Kidney (tissue), 14 donors: ENCODE data around the gene DDX60. TPM values are rescaled to one million over a fixed set of nuclear protein-coding genes. Genes with fewer than 3 reads are reported as not detected.

Experiments
- DNase-seq, 5 donors: peaks; one replicate each; pipeline ENCODE4 v3.0.0-alpha.2; 2013 to 2020
- FAIRE-seq: peaks from 2 replicates; lab custom pipeline; 2012; peaks lifted over from hg19 to GRCh38; lab: Jason Lieb, UNC
- H3K27ac ChIP-seq, 2 donors: one replicate each; pipeline ENCODE4 v1.7.0; 2013; ENCODE audit warnings: low read depth in 2 of 2, low read length in 2 of 2, inconsistent platforms in 1 of 2
- H3K27me3 ChIP-seq: one replicate; pipeline ENCODE4 v1.7.1; 2013; ENCODE audit warnings: low read length, inconsistent platforms; ENCODE audit not compliant: control insufficient read depth, insufficient read depth
- H3K36me3 ChIP-seq, 3 donors: one replicate each; pipeline versions ENCODE4 v1.7.0 to v1.7.1; 2013; ENCODE audit warnings: low read length in 3 of 3, control low read depth in 1 of 3, inconsistent platforms in 1 of 3; ENCODE audit not compliant: insufficient read depth in 3 of 3, control insufficient read depth in 2 of 3
- H3K4me1 ChIP-seq, 3 donors: one replicate each; pipeline versions ENCODE4 v1.7.0 to v1.7.1; 2013; ENCODE audit warnings: low read length in 3 of 3, inconsistent platforms in 1 of 3, low read depth in 1 of 3; ENCODE audit not compliant: control insufficient read depth in 2 of 3, insufficient read depth in 2 of 3
- H3K4me3 ChIP-seq, 3 donors: one replicate each; pipeline versions ENCODE4 v1.7.0 to v1.8.1; 2013; ENCODE audit warnings: low read length in 3 of 3, control low read depth in 1 of 3, inconsistent platforms in 1 of 3
- H3K9ac ChIP-seq, 3 donors: one replicate each; pipeline versions ENCODE4 v1.7.0 to v1.7.1; 2013; ENCODE audit warnings: low read length in 3 of 3, control low read depth in 1 of 3, inconsistent platforms in 1 of 3
- H3K9me3 ChIP-seq, 3 donors: one replicate each; pipeline versions ENCODE4 v1.7.0 to v1.7.1; 2013; ENCODE audit warnings: low read length in 3 of 3, control low read depth in 1 of 3, inconsistent platforms in 1 of 3; ENCODE audit not compliant: control insufficient read depth in 2 of 3, insufficient read depth in 1 of 3
- intact Hi-C: fragments of 100-400 bp; cut with DNase I; formaldehyde crosslinking; loops from one replicate; pipeline ENCODE4 v1.11.1; 2022
- polyA plus RNA-seq: library from polyadenylated mRNA; stranded (reverse); fragments of 350-450 nt; fragmentation: Illumina TruSeq; extraction: RNeasy Lipid Tissue Mini Kit (QIAGEN cat#74804); gene quantifications from one replicate; pipeline ENCODE4 v1.2.3, GENCODE V29; 2014; ENCODE audit warnings: low read depth, low replicate concordance; ENCODE audit not compliant: insufficient read depth
- total RNA-seq: library from RNA; stranded (reverse); fragmentation: NEBNext Ultra II Directional; extraction: Animal tissue kit (Norgen Biotek cat#: 25700); gene quantifications from one replicate; pipeline ENCODE4 v1.2.1, GENCODE V29; 2021
- TF ChIP-seq, protein P1 (sequence below): IDR thresholded peaks from 3 replicates; pipeline ENCODE4 v1.5.1; 2012; ENCODE audit warnings: mild to moderate bottlenecking, moderate library complexity, borderline replicate concordance; ENCODE audit not compliant: insufficient read depth; ENCODE audit errors: extremely low read depth
- donor health status: control.
- donor health status: control.
- donor health status: control.
- donor health status: control.
- donor health status: control.
- donor health status: DM: yes; HTN: yes; CAD: no.
- donor health status: Normal renal cell carcinoma (clear cell type).

Gene DDX60
- total and polyA plus RNA-seq, 2 donors from 2014 or later, result 6.4 to 31.6 TPM

DNA sequence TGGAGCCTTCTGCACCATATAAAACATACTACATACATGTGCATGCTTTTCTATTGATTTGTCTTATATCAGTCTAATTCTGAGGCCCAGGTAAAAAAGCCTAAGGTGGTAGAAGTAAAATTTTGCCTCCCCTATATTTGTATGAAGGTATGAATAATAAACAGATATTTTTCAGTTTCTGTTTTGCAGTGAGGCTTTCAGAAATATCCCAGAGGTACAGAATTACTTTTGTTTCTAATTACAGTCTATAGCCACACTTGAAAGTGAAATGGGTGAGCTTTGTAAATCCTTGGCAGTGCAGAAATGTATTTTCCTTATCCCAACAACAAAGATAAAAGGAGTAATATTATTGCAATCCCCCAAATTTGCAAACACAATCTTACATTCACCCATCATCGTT lies 59.5 kb downstream of the DDX60 start:
- DNase-seq, result no peak
- Histone ChIP-seq H3K4me1 (no peaks in the 10 kb centered on the region), H3K4me3 (no peak overlapping the region), H3K36me3 (peaks cover 0 to 7% (median 5%) of the 10 kb centered on the region in 3 donors), H3K9me3 (no peaks in the 10 kb centered on the region), H3K9ac (no peak overlapping the region), H3K27ac (no peak overlapping the region), H3K27me3 (no peaks in the 10 kb centered on the region)
- intact Hi-C loops, result no loop called here
- FAIRE-seq, result no peak
- TF ChIP-seq, protein P1, sequence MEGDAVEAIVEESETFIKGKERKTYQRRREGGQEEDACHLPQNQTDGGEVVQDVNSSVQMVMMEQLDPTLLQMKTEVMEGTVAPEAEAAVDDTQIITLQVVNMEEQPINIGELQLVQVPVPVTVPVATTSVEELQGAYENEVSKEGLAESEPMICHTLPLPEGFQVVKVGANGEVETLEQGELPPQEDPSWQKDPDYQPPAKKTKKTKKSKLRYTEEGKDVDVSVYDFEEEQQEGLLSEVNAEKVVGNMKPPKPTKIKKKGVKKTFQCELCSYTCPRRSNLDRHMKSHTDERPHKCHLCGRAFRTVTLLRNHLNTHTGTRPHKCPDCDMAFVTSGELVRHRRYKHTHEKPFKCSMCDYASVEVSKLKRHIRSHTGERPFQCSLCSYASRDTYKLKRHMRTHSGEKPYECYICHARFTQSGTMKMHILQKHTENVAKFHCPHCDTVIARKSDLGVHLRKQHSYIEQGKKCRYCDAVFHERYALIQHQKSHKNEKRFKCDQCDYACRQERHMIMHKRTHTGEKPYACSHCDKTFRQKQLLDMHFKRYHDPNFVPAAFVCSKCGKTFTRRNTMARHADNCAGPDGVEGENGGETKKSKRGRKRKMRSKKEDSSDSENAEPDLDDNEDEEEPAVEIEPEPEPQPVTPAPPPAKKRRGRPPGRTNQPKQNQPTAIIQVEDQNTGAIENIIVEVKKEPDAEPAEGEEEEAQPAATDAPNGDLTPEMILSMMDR, result no peak

DNA sequence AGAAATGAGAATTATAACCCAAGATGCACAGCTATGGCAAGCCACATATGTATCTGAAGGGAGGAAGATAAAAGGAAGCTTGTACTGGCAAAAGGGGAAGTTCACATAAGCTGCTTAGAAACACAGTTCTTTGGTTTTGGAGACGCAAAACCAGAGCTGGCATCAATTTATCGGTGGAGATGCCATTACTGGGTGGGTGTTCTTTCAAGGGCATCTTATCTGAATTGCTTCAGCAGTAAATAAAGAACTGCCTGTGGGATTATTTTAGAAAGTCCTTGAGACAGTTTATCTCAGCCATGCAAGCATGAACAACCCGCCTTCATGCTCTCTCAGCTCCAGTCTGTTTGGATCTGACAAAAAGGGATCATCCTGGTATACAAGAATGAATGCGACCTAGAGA lies 60.8 kb downstream of the DDX60 start:
- Histone ChIP-seq H3K27ac (no peak overlapping the region), H3K4me1 (no peaks in the 10 kb centered on the region), H3K4me3 (no peak overlapping the region), H3K36me3 (peaks cover 0 to 10% (median 10%) of the 10 kb centered on the region in 3 donors), H3K9ac (no peak overlapping the region), H3K27me3 (no peaks in the 10 kb centered on the region), H3K9me3 (no peaks in the 10 kb centered on the region)
- intact Hi-C loops, result no loop called here
- TF ChIP-seq, protein P1, result no peak
- FAIRE-seq, result no peak
- no peak for DNase-seq

DNA sequence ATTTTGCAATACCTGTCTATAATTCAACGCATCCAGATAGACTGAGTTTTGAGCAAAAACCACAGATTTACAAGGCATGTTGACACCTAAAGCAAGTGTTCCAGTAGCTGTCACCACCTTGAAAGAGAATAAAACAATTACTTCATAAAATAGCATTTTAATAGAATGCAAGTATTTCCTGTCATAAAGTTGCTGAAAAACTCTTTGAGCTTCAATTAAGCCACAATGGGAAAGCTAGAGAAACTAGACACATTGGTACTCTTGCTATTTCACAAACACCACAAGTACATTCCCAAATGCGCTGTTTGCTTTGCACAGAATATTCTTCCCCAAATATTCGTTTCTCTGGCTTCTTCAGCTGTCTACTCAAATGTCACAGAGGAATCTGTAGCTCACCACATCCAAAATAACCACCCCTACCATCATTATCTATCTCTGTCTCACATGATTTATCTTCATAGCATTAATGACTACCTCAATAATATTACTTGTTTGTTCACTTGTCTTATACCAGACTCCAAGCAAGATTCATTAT lies 70.3 kb downstream of the DDX60 start:
- H3K9me3 ChIP-seq, result no peaks in the 10 kb centered on the region
- FAIRE-seq (no peak), DNase-seq (no peak)
- H3K4me3 ChIP-seq, result no peak overlapping the region
- no peaks in the 10 kb centered on the region for H3K4me1 ChIP-seq
- no peak overlapping the region for H3K27ac ChIP-seq
- peaks cover 0 to 13% (median 0%) of the 10 kb centered on the region in 3 donors for H3K36me3 ChIP-seq
- intact Hi-C loops, result no loop called here
- TF ChIP-seq, protein P1, result no peak
- no peak overlapping the region for H3K9ac ChIP-seq
- no peaks in the 10 kb centered on the region for H3K27me3 ChIP-seq

- Histone ChIP-seq H3K36me3 (peaks cover 0 to 13% (median 0%) of the 10 kb centered on the region in 3 donors), H3K9ac (no peak overlapping the region), H3K27me3 (no peaks in the 10 kb centered on the region), H3K27ac (no peak overlapping the region), H3K4me3 (no peak overlapping the region), H3K4me1 (no peaks in the 10 kb centered on the region), H3K9me3 (no peaks in the 10 kb centered on the region)
- TF ChIP-seq, protein P1, result no peak
- DNase-seq (no peak), FAIRE-seq (no peak)
- intact Hi-C loops, result no loop called here
Observed at GRCh38 chr4:168247603-168248002, 70.9 kb downstream of the DDX60 start.
